HepG2 (cell line): Measurements from ENCODE around the gene VWA1. TPM values are rescaled to one million over a fixed set of nuclear protein-coding genes. Genes with fewer than 3 reads are reported as not detected.

Experiments used
- DNMT1 ChIP-seq: sonication (generic); formaldehyde crosslinking; IDR thresholded peaks from 2 replicates; pipeline ENCODE4 v1.5.1; 2020; ENCODE audit warnings: mild to moderate bottlenecking, missing genetic modification reagents
- GATAD1 ChIP-seq: IDR thresholded peaks from 2 replicates; pipeline ENCODE4 v1.6.1; 2016; ENCODE audit warnings: missing genetic modification reagents, missing compliant biosample characterization
- HDAC2 ChIP-seq: sonication (generic); formaldehyde crosslinking; IDR thresholded peaks from 2 replicates; pipeline ENCODE4 v1.4.0; 2020; ENCODE audit warnings: missing genetic modification reagents
- KMT2A ChIP-seq: sonication (generic); formaldehyde crosslinking; IDR thresholded peaks from 2 replicates; pipeline ENCODE4 v1.4.0; 2020; ENCODE audit warnings: missing genetic modification reagents
- MEF2D ChIP-seq: sonication (generic); formaldehyde crosslinking; IDR thresholded peaks from 2 replicates; pipeline ENCODE4 v1.5.1; 2020; ENCODE audit warnings: mild to moderate bottlenecking, missing genetic modification reagents
- PCBP2 ChIP-seq: fragments of 200-400 bp; formaldehyde crosslinking; optimal IDR thresholded peaks from 2 replicates; pipeline ENCODE3; 2018; ENCODE audit warnings: low read length, low read depth; ENCODE audit not compliant: poor library complexity, severe bottlenecking
- POGZ ChIP-seq: sonication (generic); formaldehyde crosslinking; IDR thresholded peaks from 2 replicates; pipeline ENCODE4 v1.4.0; 2020; ENCODE audit warnings: mild to moderate bottlenecking, missing genetic modification reagents
- RBFOX2 ChIP-seq: fragments of 200-400 bp; formaldehyde crosslinking; IDR thresholded peaks from 2 replicates; pipeline ENCODE4 v1.6.1; 2017; ENCODE audit warnings: low read depth, mild to moderate bottlenecking, low read length
- RBM39 ChIP-seq: fragments of 200-400 bp; formaldehyde crosslinking; IDR thresholded peaks from one replicate; pipeline ENCODE4 v1.6.1; 2018; ENCODE audit warnings: antibody characterized with exemption, mild to moderate bottlenecking, low read depth, low read length; ENCODE audit not compliant: poor library complexity, severe bottlenecking
- SOX5 ChIP-seq: IDR thresholded peaks from 2 replicates; pipeline ENCODE4 v1.6.1; 2016; ENCODE audit warnings: borderline replicate concordance
- TARDBP ChIP-seq: sonication (generic); formaldehyde crosslinking; IDR thresholded peaks from 2 replicates; pipeline ENCODE4 v1.8.0; 2022; ENCODE audit warnings: mild to moderate bottlenecking, missing genetic modification reagents
- ZC3H13 ChIP-seq: sonication (generic); formaldehyde crosslinking; IDR thresholded peaks from 2 replicates; pipeline ENCODE4 v1.8.1; 2023; ENCODE audit warnings: mild to moderate bottlenecking, missing genetic modification reagents, moderate library complexity
- ZNF546 ChIP-seq: sonication (generic); formaldehyde crosslinking; conservative IDR thresholded peaks from 2 replicates; pipeline ENCODE4 v1.8.1; 2023; ENCODE audit warnings: mild to moderate bottlenecking, missing genetic modification reagents
- ZNF773 ChIP-seq: sonication (generic); formaldehyde crosslinking; IDR thresholded peaks from 2 replicates; pipeline ENCODE4 v1.4.0; 2020; ENCODE audit warnings: missing genetic modification reagents, borderline replicate concordance
- ZNF776 ChIP-seq: sonication (generic); formaldehyde crosslinking; IDR thresholded peaks from 2 replicates; pipeline ENCODE4 v1.4.0; 2020; ENCODE audit warnings: mild to moderate bottlenecking, missing genetic modification reagents
- polyA plus RNA-seq, 8 experiments: library from polyadenylated mRNA; depleted of rRNA in 3 of 8; stranded (reverse) in 7 of 8; unstranded in 1 of 8; fragments of >200 nt; fragmentation: Illumina TruSeq in 4 of 8; extraction: Trizol in 4 of 8; gene quantifications; 2 replicates each; pipeline versions ENCODE4 v1.2.1 to v1.2.3, GENCODE V29; 2011 to 2016; ENCODE audit warnings: low read depth in 4 of 8, missing spikeins in 1 of 8, mixed read lengths in 1 of 8; ENCODE audit not compliant: insufficient read depth in 1 of 8
- total RNA-seq, 5 experiments: library from RNA; depleted of rRNA; stranded (reverse); fragments of >200 nt; fragmentation: Illumina TruSeq; extraction: Trizol; gene quantifications; 2 replicates each; pipeline ENCODE4 v1.2.3, GENCODE V29; 2016; ENCODE audit warnings: low read depth in 1 of 5
- TF ChIP-seq, protein P1 (sequence below): sonication (generic); formaldehyde crosslinking; IDR thresholded peaks from 2 replicates; pipeline ENCODE4 v1.5.0; 2020; ENCODE audit warnings: missing genetic modification reagents, mild to moderate bottlenecking, borderline replicate concordance
- TF ChIP-seq, protein P2 (sequence below): sonication (generic); formaldehyde crosslinking; IDR thresholded peaks from 2 replicates; pipeline ENCODE4 v1.5.1; 2020; ENCODE audit warnings: mild to moderate bottlenecking, missing genetic modification reagents, moderate library complexity
- TF ChIP-seq, protein P3 (sequence below): sonication (generic); formaldehyde crosslinking; IDR thresholded peaks from 2 replicates; pipeline ENCODE4 v1.5.0; 2020; ENCODE audit warnings: missing genetic modification reagents
- TF ChIP-seq, protein P4 (sequence below): sonication (generic); formaldehyde crosslinking; IDR thresholded peaks from 2 replicates; pipeline ENCODE4 v1.9.0; 2021; ENCODE audit warnings: missing genetic modification reagents, borderline replicate concordance

VWA1 gene
- total and polyA plus RNA-seq, 2 of the 13 experiments (the other 11 are each of a cell fraction or from before 2014, with no cell fraction given) = 40.9 to 57.5 TPM

DNA sequence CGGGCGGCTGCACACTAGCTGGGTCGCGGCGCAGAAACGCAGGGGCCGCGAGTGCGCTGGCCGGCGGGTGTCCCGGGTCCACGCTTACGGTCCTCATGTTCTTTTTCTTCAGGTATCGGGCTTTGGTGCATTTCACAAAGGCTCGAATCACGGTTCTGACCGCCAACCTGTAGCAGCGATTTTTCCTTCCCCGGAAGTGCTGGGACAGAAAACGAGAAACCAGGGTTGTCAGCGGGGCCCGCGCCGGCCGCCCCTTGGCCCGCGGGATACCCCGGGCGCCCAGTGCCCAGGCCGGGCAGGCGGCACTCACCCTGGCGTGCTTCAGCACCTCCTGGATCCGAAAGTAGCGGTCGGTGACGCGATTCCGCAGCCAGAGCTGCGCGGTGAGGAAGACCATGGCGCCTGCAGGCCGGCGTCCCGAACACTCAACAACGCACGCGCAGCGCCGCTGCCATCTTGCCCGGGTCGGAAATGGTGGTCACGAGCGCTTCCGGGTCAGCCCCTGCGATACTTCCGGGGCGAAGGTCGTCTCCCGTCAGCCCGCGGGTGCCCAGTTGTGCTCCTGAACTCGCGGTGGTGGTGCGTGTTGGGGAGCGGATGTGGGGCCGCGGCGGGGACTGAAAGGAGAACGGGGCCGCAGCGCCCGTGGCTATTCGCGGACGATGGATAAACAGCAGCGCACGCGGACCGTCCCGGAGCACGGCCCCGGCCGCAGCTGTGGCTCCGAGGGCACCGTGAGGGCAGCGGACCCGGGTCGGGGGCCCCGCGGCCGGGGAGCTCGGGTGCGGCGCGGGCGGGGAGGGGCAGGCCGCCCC lies 28.5 kb upstream of the VWA1 start, which contains the start of gene MRPL20 (continued):
- TF ChIP-seq TARDBP (peak; percentile 87), KMT2A (CRISPR knock-in tag) (peak; percentile 99), POGZ (CRISPR knock-in tag) (peak; percentile 76; the same call in 1 of the 2 replicates), HDAC2 (CRISPR knock-in tag) (peak; percentile 72), ZNF776 (CRISPR knock-in tag) (peak; percentile 92; the same call in 1 of the 2 replicates), ZC3H13 (peak; percentile 97), RBM39 (peak; percentile 93), DNMT1 (no peak), MEF2D (CRISPR knock-in tag) (peak; percentile 39; the same call in 1 of the 2 replicates), GATAD1 (CRISPR knock-in tag) (peak; percentile 99), ZNF773 (CRISPR knock-in tag) (no peak; the same call in 1 of the 2 replicates), RBFOX2 (peak; percentile 100), SOX5 (CRISPR knock-in tag) (peak; percentile 52; the same call in 1 of the 2 replicates), PCBP2 (no peak), ZNF546 (no peak)
- TF ChIP-seq, protein P1, sequence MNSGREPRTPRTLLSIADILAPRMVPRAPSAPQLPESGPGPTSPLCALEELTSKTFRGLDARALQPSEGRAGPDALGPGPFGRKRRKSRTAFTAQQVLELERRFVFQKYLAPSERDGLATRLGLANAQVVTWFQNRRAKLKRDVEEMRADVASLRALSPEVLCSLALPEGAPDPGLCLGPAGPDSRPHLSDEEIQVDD (CRISPR knock-in tag) = peak; percentile 83; the same call in 1 of the 2 replicates
- TF ChIP-seq, protein P2, sequence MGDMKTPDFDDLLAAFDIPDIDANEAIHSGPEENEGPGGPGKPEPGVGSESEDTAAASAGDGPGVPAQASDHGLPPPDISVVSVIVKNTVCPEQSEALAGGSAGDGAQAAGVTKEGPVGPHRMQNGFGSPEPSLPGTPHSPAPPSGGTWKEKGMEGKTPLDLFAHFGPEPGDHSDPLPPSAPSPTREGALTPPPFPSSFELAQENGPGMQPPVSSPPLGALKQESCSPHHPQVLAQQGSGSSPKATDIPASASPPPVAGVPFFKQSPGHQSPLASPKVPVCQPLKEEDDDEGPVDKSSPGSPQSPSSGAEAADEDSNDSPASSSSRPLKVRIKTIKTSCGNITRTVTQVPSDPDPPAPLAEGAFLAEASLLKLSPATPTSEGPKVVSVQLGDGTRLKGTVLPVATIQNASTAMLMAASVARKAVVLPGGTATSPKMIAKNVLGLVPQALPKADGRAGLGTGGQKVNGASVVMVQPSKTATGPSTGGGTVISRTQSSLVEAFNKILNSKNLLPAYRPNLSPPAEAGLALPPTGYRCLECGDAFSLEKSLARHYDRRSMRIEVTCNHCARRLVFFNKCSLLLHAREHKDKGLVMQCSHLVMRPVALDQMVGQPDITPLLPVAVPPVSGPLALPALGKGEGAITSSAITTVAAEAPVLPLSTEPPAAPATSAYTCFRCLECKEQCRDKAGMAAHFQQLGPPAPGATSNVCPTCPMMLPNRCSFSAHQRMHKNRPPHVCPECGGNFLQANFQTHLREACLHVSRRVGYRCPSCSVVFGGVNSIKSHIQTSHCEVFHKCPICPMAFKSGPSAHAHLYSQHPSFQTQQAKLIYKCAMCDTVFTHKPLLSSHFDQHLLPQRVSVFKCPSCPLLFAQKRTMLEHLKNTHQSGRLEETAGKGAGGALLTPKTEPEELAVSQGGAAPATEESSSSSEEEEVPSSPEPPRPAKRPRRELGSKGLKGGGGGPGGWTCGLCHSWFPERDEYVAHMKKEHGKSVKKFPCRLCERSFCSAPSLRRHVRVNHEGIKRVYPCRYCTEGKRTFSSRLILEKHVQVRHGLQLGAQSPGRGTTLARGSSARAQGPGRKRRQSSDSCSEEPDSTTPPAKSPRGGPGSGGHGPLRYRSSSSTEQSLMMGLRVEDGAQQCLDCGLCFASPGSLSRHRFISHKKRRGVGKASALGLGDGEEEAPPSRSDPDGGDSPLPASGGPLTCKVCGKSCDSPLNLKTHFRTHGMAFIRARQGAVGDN = peak; percentile 95
- TF ChIP-seq, protein P3, sequence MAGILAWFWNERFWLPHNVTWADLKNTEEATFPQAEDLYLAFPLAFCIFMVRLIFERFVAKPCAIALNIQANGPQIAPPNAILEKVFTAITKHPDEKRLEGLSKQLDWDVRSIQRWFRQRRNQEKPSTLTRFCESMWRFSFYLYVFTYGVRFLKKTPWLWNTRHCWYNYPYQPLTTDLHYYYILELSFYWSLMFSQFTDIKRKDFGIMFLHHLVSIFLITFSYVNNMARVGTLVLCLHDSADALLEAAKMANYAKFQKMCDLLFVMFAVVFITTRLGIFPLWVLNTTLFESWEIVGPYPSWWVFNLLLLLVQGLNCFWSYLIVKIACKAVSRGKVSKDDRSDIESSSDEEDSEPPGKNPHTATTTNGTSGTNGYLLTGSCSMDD = no peak
- TF ChIP-seq, protein P4, sequence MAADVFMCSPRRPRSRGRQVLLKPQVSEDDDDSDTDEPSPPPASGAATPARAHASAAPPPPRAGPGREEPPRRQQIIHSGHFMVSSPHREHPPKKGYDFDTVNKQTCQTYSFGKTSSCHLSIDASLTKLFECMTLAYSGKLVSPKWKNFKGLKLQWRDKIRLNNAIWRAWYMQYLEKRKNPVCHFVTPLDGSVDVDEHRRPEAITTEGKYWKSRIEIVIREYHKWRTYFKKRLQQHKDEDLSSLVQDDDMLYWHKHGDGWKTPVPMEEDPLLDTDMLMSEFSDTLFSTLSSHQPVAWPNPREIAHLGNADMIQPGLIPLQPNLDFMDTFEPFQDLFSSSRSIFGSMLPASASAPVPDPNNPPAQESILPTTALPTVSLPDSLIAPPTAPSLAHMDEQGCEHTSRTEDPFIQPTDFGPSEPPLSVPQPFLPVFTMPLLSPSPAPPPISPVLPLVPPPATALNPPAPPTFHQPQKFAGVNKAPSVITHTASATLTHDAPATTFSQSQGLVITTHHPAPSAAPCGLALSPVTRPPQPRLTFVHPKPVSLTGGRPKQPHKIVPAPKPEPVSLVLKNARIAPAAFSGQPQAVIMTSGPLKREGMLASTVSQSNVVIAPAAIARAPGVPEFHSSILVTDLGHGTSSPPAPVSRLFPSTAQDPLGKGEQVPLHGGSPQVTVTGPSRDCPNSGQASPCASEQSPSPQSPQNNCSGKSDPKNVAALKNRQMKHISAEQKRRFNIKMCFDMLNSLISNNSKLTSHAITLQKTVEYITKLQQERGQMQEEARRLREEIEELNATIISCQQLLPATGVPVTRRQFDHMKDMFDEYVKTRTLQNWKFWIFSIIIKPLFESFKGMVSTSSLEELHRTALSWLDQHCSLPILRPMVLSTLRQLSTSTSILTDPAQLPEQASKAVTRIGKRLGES (CRISPR knock-in tag) = peak; percentile 13; the same call in 1 of the 2 replicates
